ENCODE results near the gene WWOX. TPM values are rescaled to one million over a fixed set of nuclear protein-coding genes. Genes with fewer than 3 reads are reported as not detected.

The WWOX gene
- polyA plus RNA-seq, 1 donor (not counting 4 experiments of a cell fraction or from before 2014, with no cell fraction given) = 5.1 TPM

DNA sequence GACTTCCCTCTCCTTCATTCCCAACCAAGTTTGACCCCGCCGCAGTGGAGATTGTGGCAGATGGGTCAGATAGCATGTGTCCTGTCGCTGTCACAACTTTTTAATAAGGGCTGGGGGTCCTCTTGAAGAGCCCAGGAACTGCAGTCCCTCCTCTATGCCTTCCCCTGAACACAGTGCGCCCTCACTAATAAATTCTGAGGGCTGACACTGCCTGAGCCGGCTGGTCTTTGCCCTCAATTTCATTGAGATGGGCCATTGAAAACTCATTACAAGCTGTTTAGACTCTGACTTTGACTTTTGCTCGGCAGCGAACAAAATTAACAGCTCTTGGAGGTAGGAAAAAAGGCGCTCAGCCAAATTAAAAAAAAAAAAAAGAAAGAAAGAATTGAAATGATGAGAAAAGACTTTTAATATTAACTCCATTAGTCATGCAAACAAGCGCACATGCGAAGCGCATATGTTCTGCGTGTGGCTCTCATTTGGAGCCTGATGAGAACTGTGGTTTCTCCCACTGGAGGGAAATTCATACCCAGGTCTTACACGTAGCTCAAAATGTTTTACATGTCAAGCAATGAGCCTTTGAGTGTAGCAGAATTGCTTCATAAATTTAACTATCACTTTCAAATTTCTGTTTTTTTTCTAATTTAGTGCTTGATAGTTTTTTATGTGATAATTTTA is 704.7 kb downstream of the WWOX start:
- H4K20me1 ChIP-seq (ENCODE audit: control insufficient read depth, extremely low read depth, insufficient read depth, low read length) = no peaks in the 10 kb centered on the region
- no peak for FAIRE-seq
- H2AFZ ChIP-seq (ENCODE audit: control insufficient read depth, low read length) = no peak overlapping the region
- DNase-seq (ENCODE audit: low read depth, low spot score) = no peak
- no peak overlapping the region for H3K9ac ChIP-seq (ENCODE audit: control insufficient read depth, extremely low read depth, insufficient read depth, low read length)
- H3K36me3 ChIP-seq (ENCODE audit: control insufficient read depth in 2 of 2, extremely low read depth in 1 of 2, insufficient read depth in 2 of 2, low read length in 2 of 2) = no peaks in the 10 kb centered on the region
- no peak overlapping the region for H3K27ac ChIP-seq (ENCODE audit: control insufficient read depth, insufficient read depth, low read length)
- no peaks in the 10 kb centered on the region for H3K27me3 ChIP-seq (ENCODE audit: control insufficient read depth, extremely low read depth, insufficient read depth, low read length)
- TF ChIP-seq EZH2 (IDR thresholded peaks at IDR 0.05; ENCODE audit: low read length) = no peak
- TF ChIP-seq, protein P1, sequence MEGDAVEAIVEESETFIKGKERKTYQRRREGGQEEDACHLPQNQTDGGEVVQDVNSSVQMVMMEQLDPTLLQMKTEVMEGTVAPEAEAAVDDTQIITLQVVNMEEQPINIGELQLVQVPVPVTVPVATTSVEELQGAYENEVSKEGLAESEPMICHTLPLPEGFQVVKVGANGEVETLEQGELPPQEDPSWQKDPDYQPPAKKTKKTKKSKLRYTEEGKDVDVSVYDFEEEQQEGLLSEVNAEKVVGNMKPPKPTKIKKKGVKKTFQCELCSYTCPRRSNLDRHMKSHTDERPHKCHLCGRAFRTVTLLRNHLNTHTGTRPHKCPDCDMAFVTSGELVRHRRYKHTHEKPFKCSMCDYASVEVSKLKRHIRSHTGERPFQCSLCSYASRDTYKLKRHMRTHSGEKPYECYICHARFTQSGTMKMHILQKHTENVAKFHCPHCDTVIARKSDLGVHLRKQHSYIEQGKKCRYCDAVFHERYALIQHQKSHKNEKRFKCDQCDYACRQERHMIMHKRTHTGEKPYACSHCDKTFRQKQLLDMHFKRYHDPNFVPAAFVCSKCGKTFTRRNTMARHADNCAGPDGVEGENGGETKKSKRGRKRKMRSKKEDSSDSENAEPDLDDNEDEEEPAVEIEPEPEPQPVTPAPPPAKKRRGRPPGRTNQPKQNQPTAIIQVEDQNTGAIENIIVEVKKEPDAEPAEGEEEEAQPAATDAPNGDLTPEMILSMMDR (optimal IDR thresholded peaks at IDR 0.05 in 1 of 3, IDR thresholded peaks at IDR 0.05 in 1 of 3, conservative IDR thresholded peaks at IDR 0.05 in 1 of 3; ENCODE audit: extremely low read depth in 1 of 3, insufficient read depth in 2 of 3, low read length in 3 of 3) = no peak
- dilution Hi-C loops (cut with MboI; ENCODE audit: extremely low pct_ligation_motif_present, low sequenced_read_pairs) = no loop called here
- H3K9me1 ChIP-seq (ENCODE audit: control insufficient read depth, extremely low read depth, insufficient read depth, low read length) = no peaks in the 10 kb centered on the region
- H3K4me2 ChIP-seq (ENCODE audit: control insufficient read depth, extremely low read depth, insufficient read depth, low read depth, low read length) = no peak overlapping the region
- no peaks in the 10 kb centered on the region for H3K4me1 ChIP-seq (ENCODE audit: control insufficient read depth, extremely low read depth, insufficient read depth, low read length)
- no peak overlapping the region for H3K4me3 ChIP-seq (ENCODE audit: control insufficient read depth in 2 of 3, extremely low read depth in 1 of 3, insufficient read depth in 2 of 3, low read depth in 1 of 3, low read length in 3 of 3)
- H3K79me2 ChIP-seq (ENCODE audit: control insufficient read depth, insufficient read depth, low read length) = no peaks in the 10 kb centered on the region
- H3K9me3 ChIP-seq (ENCODE audit: control insufficient read depth, low read depth, low read length) = no peaks in the 10 kb centered on the region

DNA sequence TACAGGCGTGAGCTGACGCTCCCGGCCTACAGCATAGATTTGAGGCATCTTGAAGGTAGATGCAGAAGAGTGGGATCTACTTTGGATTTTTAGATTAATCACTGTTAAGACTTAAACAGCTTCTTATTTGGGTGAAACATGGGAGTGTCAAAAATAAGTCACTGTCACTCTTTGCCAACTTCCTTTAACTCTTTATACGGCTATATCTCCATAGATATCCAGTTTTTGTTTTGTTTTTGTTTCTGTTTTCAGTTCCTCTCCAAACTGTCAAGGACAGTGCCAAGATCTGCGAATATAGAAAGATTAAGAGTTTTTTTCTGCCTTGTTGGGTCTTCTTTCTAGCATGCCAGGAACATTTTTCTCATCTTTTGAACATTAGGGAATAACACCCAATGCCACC is 706.1 kb downstream of the WWOX start:
- TF ChIP-seq EZH2 (IDR thresholded peaks at IDR 0.05; ENCODE audit: low read length) = no peak
- TF ChIP-seq, protein P1 (optimal IDR thresholded peaks at IDR 0.05 in 1 of 3, IDR thresholded peaks at IDR 0.05 in 1 of 3, conservative IDR thresholded peaks at IDR 0.05 in 1 of 3; ENCODE audit: extremely low read depth in 1 of 3, insufficient read depth in 2 of 3, low read length in 3 of 3) = no peak
- no peak overlapping the region for H3K4me3 ChIP-seq (ENCODE audit: control insufficient read depth in 2 of 3, extremely low read depth in 1 of 3, insufficient read depth in 2 of 3, low read depth in 1 of 3, low read length in 3 of 3)
- FAIRE-seq (no peak), DNase-seq (ENCODE audit: low read depth, low spot score) (no peak)
- H3K27me3 ChIP-seq (ENCODE audit: control insufficient read depth, extremely low read depth, insufficient read depth, low read length) = no peaks in the 10 kb centered on the region
- no peak overlapping the region for H3K9ac ChIP-seq (ENCODE audit: control insufficient read depth, extremely low read depth, insufficient read depth, low read length)
- H3K79me2 ChIP-seq (ENCODE audit: control insufficient read depth, insufficient read depth, low read length) = no peaks in the 10 kb centered on the region
- H4K20me1 ChIP-seq (ENCODE audit: control insufficient read depth, extremely low read depth, insufficient read depth, low read length) = no peaks in the 10 kb centered on the region
- no peak overlapping the region for H3K27ac ChIP-seq (ENCODE audit: control insufficient read depth, insufficient read depth, low read length)
- H3K9me3 ChIP-seq (ENCODE audit: control insufficient read depth, low read depth, low read length) = no peaks in the 10 kb centered on the region
- H3K4me2 ChIP-seq (ENCODE audit: control insufficient read depth, extremely low read depth, insufficient read depth, low read depth, low read length) = no peak overlapping the region
- dilution Hi-C loops (cut with MboI; ENCODE audit: extremely low pct_ligation_motif_present, low sequenced_read_pairs) = no loop called here
- no peak overlapping the region for H2AFZ ChIP-seq (ENCODE audit: control insufficient read depth, low read length)
- H3K4me1 ChIP-seq (ENCODE audit: control insufficient read depth, extremely low read depth, insufficient read depth, low read length) = no peaks in the 10 kb centered on the region
- H3K9me1 ChIP-seq (ENCODE audit: control insufficient read depth, extremely low read depth, insufficient read depth, low read length) = no peaks in the 10 kb centered on the region
- H3K36me3 ChIP-seq (ENCODE audit: control insufficient read depth in 2 of 2, extremely low read depth in 1 of 2, insufficient read depth in 2 of 2, low read length in 2 of 2) = no peaks in the 10 kb centered on the region

All from keratinocyte (primary cell).